WTC11 (cell line): Measurements from ENCODE around the gene TAF1D. TPM values are rescaled to one million over a fixed set of nuclear protein-coding genes. Genes with fewer than 3 reads are reported as not detected.
A peak's percentile ranks its signal among the peaks of the same experiment; 100 is the strongest.
"Not testable (repeated sequence)": the region's sequence is repeated elsewhere in the genome, so short reads cannot be mapped to it uniquely, and the experiment has no call there.

Source experiments
- ATAC-seq: fragments of 200-7000 bp; cut with Tn5 transposase; 2 replicates; pipeline ENCODE4 v1.10.0; 2021; ENCODE audit warnings: mild to moderate bottlenecking, moderate library complexity
- CTCF ChIA-PET: fragments of 300-600 bp; sonication (Branson Sonifier 250); formaldehyde crosslinking; loops from one replicate; lab custom pipeline; 2021; ENCODE audit warnings: antibody characterized with exemption; lab: Charles Lee
- POLR2A ChIA-PET: fragments of 350-600 bp; sonication (Branson Sonifier 250); formaldehyde crosslinking; loops from one replicate; lab custom pipeline; 2021; ENCODE audit warnings: antibody characterized with exemption; lab: Charles Lee
- DNase-seq: peaks from one replicate; pipeline ENCODE4 v3.0.0; 2021; ENCODE audit warnings: low spot score
- H3K27ac Mint-ChIP-seq: 2 replicates; pipeline ENCODE4 v1.8.0; 2021; ENCODE audit warnings: mixed read lengths
- H3K27me3 Mint-ChIP-seq: 2 replicates; pipeline ENCODE4 v1.8.0; 2021; ENCODE audit warnings: low read depth, mild to moderate bottlenecking, moderate library complexity, mixed read lengths
- H3K36me3 Mint-ChIP-seq: 2 replicates; pipeline ENCODE4 v1.8.0; 2021; ENCODE audit warnings: mixed read lengths
- H3K4me1 Mint-ChIP-seq: 2 replicates; pipeline ENCODE4 v1.8.0; 2022; ENCODE audit warnings: mixed read lengths
- H3K4me3 Mint-ChIP-seq: 2 replicates; pipeline ENCODE4 v1.8.0; 2021; ENCODE audit warnings: mild to moderate bottlenecking, moderate library complexity, mixed read lengths
- H3K9me3 Mint-ChIP-seq: 2 replicates; pipeline ENCODE4 v1.8.0; 2021; ENCODE audit warnings: mixed read lengths
- E2F5 ChIP-seq: sonication (generic); formaldehyde crosslinking; IDR thresholded peaks from 2 replicates; pipeline ENCODE4 v1.8.1; 2022; ENCODE audit warnings: mild to moderate bottlenecking, moderate library complexity, missing genetic modification reagents
- ELF4 ChIP-seq: sonication (generic); formaldehyde crosslinking; IDR thresholded peaks from 2 replicates; pipeline ENCODE4 v1.8.1; 2022; ENCODE audit warnings: low read depth, mild to moderate bottlenecking, moderate library complexity, missing genetic modification reagents
- ETV6 ChIP-seq: sonication (generic); formaldehyde crosslinking; IDR thresholded peaks from 2 replicates; pipeline ENCODE4 v1.8.1; 2022; ENCODE audit warnings: mild to moderate bottlenecking, missing genetic modification reagents
- GTF2I ChIP-seq: fragments of 250-450 bp; sonication (Bioruptor Pico); conservative IDR thresholded peaks from 2 replicates; pipeline ENCODE4 v1.4.0; 2021; ENCODE audit warnings: mild to moderate bottlenecking
- JAZF1 ChIP-seq: fragments of 250-450 bp; sonication (Bioruptor Pico); IDR thresholded peaks from 2 replicates; pipeline ENCODE4 v1.9.0; 2021; ENCODE audit warnings: moderate library complexity, mild to moderate bottlenecking, inconsistent platforms
- MYBL2 ChIP-seq: sonication (generic); formaldehyde crosslinking; IDR thresholded peaks from 2 replicates; pipeline ENCODE4 v1.8.1; 2023; ENCODE audit warnings: mild to moderate bottlenecking, moderate library complexity, missing genetic modification reagents
- NFE2L1 ChIP-seq: sonication (generic); formaldehyde crosslinking; IDR thresholded peaks from 2 replicates; pipeline ENCODE4 v1.8.1; 2023; ENCODE audit warnings: missing genetic modification reagents
- SOX15 ChIP-seq: fragments of 250-450 bp; sonication (Bioruptor Pico); IDR thresholded peaks from 2 replicates; pipeline ENCODE4 v1.9.0; 2021; ENCODE audit warnings: mild to moderate bottlenecking
- ZNF121 ChIP-seq: sonication (generic); formaldehyde crosslinking; IDR thresholded peaks from 2 replicates; pipeline ENCODE4 v1.8.0; 2023; ENCODE audit warnings: missing genetic modification reagents
- ZNF219 ChIP-seq: sonication (generic); formaldehyde crosslinking; IDR thresholded peaks from 2 replicates; pipeline ENCODE4 v1.8.0; 2023; ENCODE audit warnings: missing genetic modification reagents, mild to moderate bottlenecking, borderline replicate concordance
- ZNF232 ChIP-seq: sonication (generic); formaldehyde crosslinking; IDR thresholded peaks from 2 replicates; pipeline ENCODE4 v1.8.0; 2022; ENCODE audit warnings: mild to moderate bottlenecking, missing genetic modification reagents
- total RNA-seq: library from RNA; stranded (reverse); gene quantifications from 3 replicates; pipeline ENCODE4 v1.2.3, GENCODE V29; 2021
- TF ChIP-seq, protein P1 (sequence below): fragments of 200-600 bp; IDR thresholded peaks from 2 replicates; pipeline ENCODE4 v1.8.0; 2022; ENCODE audit warnings: antibody characterized with exemption
- TF ChIP-seq, protein P2 (sequence below): sonication (generic); formaldehyde crosslinking; IDR thresholded peaks from 2 replicates; pipeline ENCODE4 v1.8.1; 2022; ENCODE audit warnings: mild to moderate bottlenecking, missing genetic modification reagents, moderate library complexity, borderline replicate concordance
- TF ChIP-seq, protein P3 (sequence below): sonication (generic); formaldehyde crosslinking; IDR thresholded peaks from 2 replicates; pipeline ENCODE4 v1.8.1; 2022; ENCODE audit warnings: low read depth, mild to moderate bottlenecking, moderate library complexity, missing genetic modification reagents, borderline replicate concordance

TAF1D gene
- total RNA-seq, 1 experiment from 2014 or later: 223 TPM

DNA sequence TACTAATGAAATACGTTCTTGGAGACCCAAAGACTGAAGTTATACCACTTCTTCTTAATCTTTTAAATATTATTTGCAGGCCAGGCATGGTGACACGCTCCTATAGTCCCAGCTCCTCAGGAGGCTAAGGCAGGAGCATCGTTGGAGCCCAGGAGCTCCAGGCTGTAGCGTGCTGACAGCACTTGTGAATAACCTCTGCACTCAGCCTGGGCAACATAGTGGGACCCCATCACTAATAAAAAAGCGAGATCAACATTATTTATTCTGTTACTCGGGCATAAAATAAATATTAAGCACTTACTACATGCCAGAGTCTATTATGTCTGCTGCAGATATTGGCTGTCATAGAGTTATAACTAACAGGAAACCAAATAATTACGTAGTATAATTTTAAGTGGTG is 42.1 kb upstream of the TAF1D start:
- peaks cover 23% of the 10 kb centered on the region for H3K4me1 Mint-ChIP-seq
- peaks cover 12% of the 10 kb centered on the region for H3K36me3 Mint-ChIP-seq
- ChIA-PET POLR2A (interaction anchor here (1.2 to 3.0 kb wide), 2 partner anchors 9 to 42 kb away, joined by 4 to 57 read pairs; partner anchors contain the start of genes C11orf54 and TAF1D), CTCF (interaction anchor here (1.3 to 1.6 kb wide), 2 partner anchors 32 to 42 kb away, joined by 5 to 24 read pairs; partner anchors contain the start of genes C11orf54 and TAF1D)
- H3K4me3 Mint-ChIP-seq: peak overlapping the region; percentile 94
- no peaks in the 10 kb centered on the region; the same call in 1 of the 2 replicates for H3K9me3 Mint-ChIP-seq
- TF ChIP-seq ZNF121 (CRISPR knock-in tag) (peak; percentile 94), ELF4 (CRISPR knock-in tag) (no peak), JAZF1 (CRISPR knock-in tag) (no peak)
- no peak overlapping the region for H3K27ac Mint-ChIP-seq
- H3K27me3 Mint-ChIP-seq: no peaks in the 10 kb centered on the region
- DNase-seq (no peak), ATAC-seq (no peak)

GRCh38 chr11:93775289-93775688 is 34.0 kb upstream of the TAF1D start:
- no peaks in the 10 kb centered on the region; the same call in 1 of the 2 replicates for H3K9me3 Mint-ChIP-seq
- POLR2A ChIA-PET: interaction anchor here (1.3 kb wide), 1 partner anchor 9 kb away, joined by 7 read pairs; the partner anchor contains the start of gene MED17
- TF ChIP-seq, protein P1, sequence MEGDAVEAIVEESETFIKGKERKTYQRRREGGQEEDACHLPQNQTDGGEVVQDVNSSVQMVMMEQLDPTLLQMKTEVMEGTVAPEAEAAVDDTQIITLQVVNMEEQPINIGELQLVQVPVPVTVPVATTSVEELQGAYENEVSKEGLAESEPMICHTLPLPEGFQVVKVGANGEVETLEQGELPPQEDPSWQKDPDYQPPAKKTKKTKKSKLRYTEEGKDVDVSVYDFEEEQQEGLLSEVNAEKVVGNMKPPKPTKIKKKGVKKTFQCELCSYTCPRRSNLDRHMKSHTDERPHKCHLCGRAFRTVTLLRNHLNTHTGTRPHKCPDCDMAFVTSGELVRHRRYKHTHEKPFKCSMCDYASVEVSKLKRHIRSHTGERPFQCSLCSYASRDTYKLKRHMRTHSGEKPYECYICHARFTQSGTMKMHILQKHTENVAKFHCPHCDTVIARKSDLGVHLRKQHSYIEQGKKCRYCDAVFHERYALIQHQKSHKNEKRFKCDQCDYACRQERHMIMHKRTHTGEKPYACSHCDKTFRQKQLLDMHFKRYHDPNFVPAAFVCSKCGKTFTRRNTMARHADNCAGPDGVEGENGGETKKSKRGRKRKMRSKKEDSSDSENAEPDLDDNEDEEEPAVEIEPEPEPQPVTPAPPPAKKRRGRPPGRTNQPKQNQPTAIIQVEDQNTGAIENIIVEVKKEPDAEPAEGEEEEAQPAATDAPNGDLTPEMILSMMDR: peak; percentile 52
- no peak for TF ChIP-seq MYBL2
- TF ChIP-seq, all 79 proteins: peak for 1
- Mint-ChIP-seq H3K27ac (no peak overlapping the region), H3K36me3 (0 out of 2 replicates have a peak, but pooled peaks cover 2% of the 10 kb centered on the region), H3K4me3 (no peak overlapping the region), H3K4me1 (peaks cover 7% of the 10 kb centered on the region), H3K27me3 (no peaks in the 10 kb centered on the region)
- CTCF ChIA-PET: interaction anchor here (1.1 to 1.5 kb wide), 2 partner anchors 9 to 10 kb away, joined by 3 to 6 read pairs; partner anchors contain the start of gene MED17
- ATAC-seq (peak; percentile 83), DNase-seq (peak; percentile 63)

GRCh38 chr11:93774560-93774959 is 33.3 kb upstream of the TAF1D start:
- ChIA-PET CTCF (interaction anchor here (1.5 kb wide), 1 partner anchor 10 kb away, joined by 6 read pairs; the partner anchor contains the start of gene MED17), POLR2A (interaction anchor here (1.3 kb wide), 1 partner anchor 10 kb away, joined by 7 read pairs; the partner anchor contains the start of gene MED17)
- H3K4me1 Mint-ChIP-seq: peaks cover 12% of the 10 kb centered on the region
- not testable (repeated sequence) for DNase-seq, H3K36me3 Mint-ChIP-seq, ATAC-seq, H3K9me3 Mint-ChIP-seq, H3K4me3 Mint-ChIP-seq, H3K27ac Mint-ChIP-seq, H3K27me3 Mint-ChIP-seq

- no peak for ATAC-seq
- ChIA-PET POLR2A (interaction anchor here (0.5 kb wide), 1 partner anchor 43 kb away, joined by 5 read pairs; no protein-coding TSS in a partner anchor), CTCF (no interaction called here)
- 0 out of 2 replicates have a peak, but pooled peaks cover under 1% of the 10 kb centered on the region for H3K36me3 Mint-ChIP-seq
- DNase-seq: no peak
- H3K27ac Mint-ChIP-seq: no peak overlapping the region
- H3K4me1 Mint-ChIP-seq: peaks cover 12% of the 10 kb centered on the region
- no peak overlapping the region for H3K4me3 Mint-ChIP-seq
- no peaks in the 10 kb centered on the region for H3K27me3 Mint-ChIP-seq
- no peaks in the 10 kb centered on the region; the same call in 1 of the 2 replicates for H3K9me3 Mint-ChIP-seq
- TF ChIP-seq, protein P2, sequence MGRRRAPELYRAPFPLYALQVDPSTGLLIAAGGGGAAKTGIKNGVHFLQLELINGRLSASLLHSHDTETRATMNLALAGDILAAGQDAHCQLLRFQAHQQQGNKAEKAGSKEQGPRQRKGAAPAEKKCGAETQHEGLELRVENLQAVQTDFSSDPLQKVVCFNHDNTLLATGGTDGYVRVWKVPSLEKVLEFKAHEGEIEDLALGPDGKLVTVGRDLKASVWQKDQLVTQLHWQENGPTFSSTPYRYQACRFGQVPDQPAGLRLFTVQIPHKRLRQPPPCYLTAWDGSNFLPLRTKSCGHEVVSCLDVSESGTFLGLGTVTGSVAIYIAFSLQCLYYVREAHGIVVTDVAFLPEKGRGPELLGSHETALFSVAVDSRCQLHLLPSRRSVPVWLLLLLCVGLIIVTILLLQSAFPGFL (CRISPR knock-in tag): no peak
- TF ChIP-seq ZNF219 (CRISPR knock-in tag): no peak
- TF ChIP-seq ETV6 (CRISPR knock-in tag): no peak
- no peak for TF ChIP-seq ZNF232
- TF ChIP-seq NFE2L1 (CRISPR knock-in tag): no peak
- TF ChIP-seq, protein P3, sequence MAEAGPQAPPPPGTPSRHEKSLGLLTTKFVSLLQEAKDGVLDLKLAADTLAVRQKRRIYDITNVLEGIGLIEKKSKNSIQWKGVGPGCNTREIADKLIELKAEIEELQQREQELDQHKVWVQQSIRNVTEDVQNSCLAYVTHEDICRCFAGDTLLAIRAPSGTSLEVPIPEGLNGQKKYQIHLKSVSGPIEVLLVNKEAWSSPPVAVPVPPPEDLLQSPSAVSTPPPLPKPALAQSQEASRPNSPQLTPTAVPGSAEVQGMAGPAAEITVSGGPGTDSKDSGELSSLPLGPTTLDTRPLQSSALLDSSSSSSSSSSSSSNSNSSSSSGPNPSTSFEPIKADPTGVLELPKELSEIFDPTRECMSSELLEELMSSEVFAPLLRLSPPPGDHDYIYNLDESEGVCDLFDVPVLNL (CRISPR knock-in tag): no peak
- TF ChIP-seq E2F5: no peak
- no peak for TF ChIP-seq SOX15 (CRISPR knock-in tag)
- no peak for TF ChIP-seq GTF2I (CRISPR knock-in tag)
These were observed 32.4 kb upstream of the TAF1D start for GRCh38 chr11:93773601-93774200.
